ENCODE results near the gene PIGU. TPM values are rescaled to one million over a fixed set of nuclear protein-coding genes. Genes with fewer than 3 reads are reported as not detected.

PIGU gene
- total RNA-seq, 5 donors from 2014 or later (not counting 1 experiment from before 2014, with no cell fraction given), result 8.6 to 17.1 (median 13.6) TPM

- Histone ChIP-seq H3K27ac (ENCODE audit: low read length) (no peak overlapping the region), H3K27me3 (replicated peaks in 1 of 2; ENCODE audit: control insufficient read depth in 2 of 2, extremely low read depth in 1 of 2, insufficient read depth in 2 of 2, low read length in 1 of 2) (no peaks in the 10 kb centered on the region), H3K4me1 (ENCODE audit: control insufficient read depth in 1 of 2, extremely low read depth in 1 of 2, insufficient read depth in 2 of 2, low read length in 2 of 2) (peaks cover 2 to 20% of the 10 kb centered on the region in 2 experiments), H3K36me3 (ENCODE audit: control insufficient read depth in 2 of 2, extremely low read depth in 1 of 2, insufficient read depth in 1 of 2, low read length in 1 of 2) (peaks cover 9 to 24% of the 10 kb centered on the region in 2 donors), H3K9me3 (no peaks in the 10 kb centered on the region), H3K4me3 (ENCODE audit: control insufficient read depth in 1 of 2, extremely low read depth in 1 of 2, low read length in 1 of 2) (no peak overlapping the region)
- Mint-ChIP-seq H3K4me3 (no peak overlapping the region), H3K27me3 (no peaks in the 10 kb centered on the region), H3K36me3 (peaks cover 33% of the 10 kb centered on the region), H3K4me1 (peaks cover 14 to 34% (median 27%) of the 10 kb centered on the region in 3 donors), H3K27ac (no peak overlapping the region), H3K9me3 (no peaks in the 10 kb centered on the region)
- ChIA-PET POLR2A (interaction anchor here in 1 of 2 donors (0.7 kb wide), 1 partner anchor 125 kb away, joined by 3 read pairs; no protein-coding TSS in a partner anchor), CTCF (no interaction called here)
- DNase-seq (no peak), ATAC-seq (replicated peaks in 1 of 4) (no peak)
- WGBS (ENCODE audit: insufficient coverage), result 80% methylated on average over 1 of the region's 2 CpGs
These were observed 98.9 kb downstream of the PIGU start for GRCh38 chr20:34578025-34578424.

DNA sequence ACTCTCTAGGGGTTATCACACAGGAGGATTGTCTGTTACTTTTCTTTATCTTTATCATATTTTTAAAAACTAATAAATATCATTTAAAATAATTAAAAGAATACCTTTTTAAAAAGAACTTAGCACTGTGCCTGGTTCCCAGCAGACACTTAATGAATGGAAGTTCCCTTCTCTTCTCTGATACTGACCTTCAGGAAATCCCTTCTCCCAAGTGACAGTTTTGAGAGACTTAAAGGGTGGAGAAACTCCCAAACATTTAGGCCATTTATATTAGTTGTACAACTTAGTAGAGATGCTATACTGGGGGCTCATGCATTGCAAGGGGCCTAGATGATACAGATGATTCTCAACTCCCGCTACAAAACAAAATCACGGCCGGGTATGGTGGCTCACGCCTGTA lies 99.8 kb downstream of the PIGU start:
- H3K9me3 Mint-ChIP-seq, result no peaks in the 10 kb centered on the region
- no peak overlapping the region for H3K4me3 Mint-ChIP-seq
- no peak for ATAC-seq (replicated peaks in 1 of 4)
- Histone ChIP-seq H3K27ac (ENCODE audit: low read length) (no peak overlapping the region), H3K27me3 (replicated peaks in 1 of 2; ENCODE audit: control insufficient read depth in 2 of 2, extremely low read depth in 1 of 2, insufficient read depth in 2 of 2, low read length in 1 of 2) (no peaks in the 10 kb centered on the region), H3K4me1 (ENCODE audit: control insufficient read depth in 1 of 2, extremely low read depth in 1 of 2, insufficient read depth in 2 of 2, low read length in 2 of 2) (peaks cover 2 to 20% of the 10 kb centered on the region in 2 experiments), H3K9me3 (no peaks in the 10 kb centered on the region), H3K4me3 (ENCODE audit: control insufficient read depth in 1 of 2, extremely low read depth in 1 of 2, low read length in 1 of 2) (no peak overlapping the region), H3K36me3 (ENCODE audit: control insufficient read depth in 2 of 2, extremely low read depth in 1 of 2, insufficient read depth in 1 of 2, low read length in 1 of 2) (peaks cover 5 to 24% of the 10 kb centered on the region in 2 donors)
- POLR2A ChIA-PET, result no interaction called here
- H3K27ac Mint-ChIP-seq, result no peak overlapping the region
- peaks cover 14 to 30% (median 25%) of the 10 kb centered on the region in 3 donors for H3K4me1 Mint-ChIP-seq
- peaks cover 33% of the 10 kb centered on the region for H3K36me3 Mint-ChIP-seq
- CTCF ChIA-PET, result no interaction called here
- H3K27me3 Mint-ChIP-seq, result no peaks in the 10 kb centered on the region
- no peak for DNase-seq
- WGBS (ENCODE audit: insufficient coverage), result 94% methylated on average over 3 of the region's 4 CpGs

- peaks cover 37% of the 10 kb centered on the region for H3K36me3 Mint-ChIP-seq
- no peaks in the 10 kb centered on the region for H3K27me3 ChIP-seq (replicated peaks in 1 of 2; ENCODE audit: control insufficient read depth in 2 of 2, extremely low read depth in 1 of 2, insufficient read depth in 2 of 2, low read length in 1 of 2)
- peaks cover 14 to 24% (median 16%) of the 10 kb centered on the region in 3 donors for H3K4me1 Mint-ChIP-seq
- DNase-seq (no peak), ATAC-seq (replicated peaks in 1 of 4) (no peak)
- ChIA-PET POLR2A (interaction anchor here in 1 of 2 donors (0.5 kb wide), 1 partner anchor 9 kb away, joined by 10 read pairs; no protein-coding TSS in a partner anchor), CTCF (no interaction called here)
- no peaks in the 10 kb centered on the region for H3K9me3 ChIP-seq
- no peak overlapping the region for H3K4me3 Mint-ChIP-seq
- WGBS (ENCODE audit: insufficient coverage), result 88% methylated on average over 1 of the region's 4 CpGs
- no peaks in the 10 kb centered on the region for H3K27me3 Mint-ChIP-seq
- no peak overlapping the region for H3K4me3 ChIP-seq (ENCODE audit: control insufficient read depth in 1 of 2, extremely low read depth in 1 of 2, low read length in 1 of 2)
- no peaks in the 10 kb centered on the region for H3K9me3 Mint-ChIP-seq
- H3K36me3 ChIP-seq (ENCODE audit: control insufficient read depth in 2 of 2, extremely low read depth in 1 of 2, insufficient read depth in 1 of 2, low read length in 1 of 2), result peaks cover 5 to 34% of the 10 kb centered on the region in 2 donors
- H3K27ac ChIP-seq (ENCODE audit: low read length), result no peak overlapping the region
- H3K4me1 ChIP-seq (ENCODE audit: control insufficient read depth in 1 of 2, extremely low read depth in 1 of 2, insufficient read depth in 2 of 2, low read length in 2 of 2), result peaks cover 2 to 11% of the 10 kb centered on the region in 2 experiments
- no peak overlapping the region for H3K27ac Mint-ChIP-seq
These were observed 101.1 kb downstream of the PIGU start for GRCh38 chr20:34575756-34576155.

DNA sequence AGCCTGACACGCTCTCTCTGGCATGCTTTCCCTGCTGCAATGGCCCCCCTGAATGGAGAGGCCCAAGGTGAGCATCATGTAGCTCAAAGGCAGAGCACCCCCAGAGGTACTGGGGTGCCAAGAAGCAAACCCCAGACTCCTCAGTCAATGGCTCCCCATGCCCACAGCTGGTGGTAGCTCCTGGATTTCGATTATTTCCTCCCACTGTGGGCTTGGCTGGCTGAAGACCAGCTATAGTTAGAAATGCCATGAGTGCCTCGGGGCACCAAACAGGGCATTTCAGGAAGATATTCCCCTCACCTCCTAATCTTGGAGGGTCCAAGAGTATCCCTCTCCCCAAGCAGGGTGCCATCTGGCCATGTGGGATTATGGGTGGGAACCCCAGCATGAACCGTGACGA lies 101.6 kb downstream of the PIGU start:
- WGBS (ENCODE audit: insufficient coverage), result 82% methylated on average over 2 of the region's 5 CpGs
- peaks cover 9 to 20% (median 11%) of the 10 kb centered on the region in 3 donors for H3K4me1 Mint-ChIP-seq
- no peaks in the 10 kb centered on the region for H3K9me3 Mint-ChIP-seq
- no peaks in the 10 kb centered on the region for H3K27me3 Mint-ChIP-seq
- Histone ChIP-seq H3K4me1 (ENCODE audit: control insufficient read depth in 1 of 2, extremely low read depth in 1 of 2, insufficient read depth in 2 of 2, low read length in 2 of 2) (peaks cover under 1 to 6% of the 10 kb centered on the region in 2 experiments), H3K27me3 (replicated peaks in 1 of 2; ENCODE audit: control insufficient read depth in 2 of 2, extremely low read depth in 1 of 2, insufficient read depth in 2 of 2, low read length in 1 of 2) (no peaks in the 10 kb centered on the region), H3K4me3 (ENCODE audit: control insufficient read depth in 1 of 2, extremely low read depth in 1 of 2, low read length in 1 of 2) (no peak overlapping the region), H3K27ac (ENCODE audit: low read length) (no peak overlapping the region), H3K36me3 (ENCODE audit: control insufficient read depth in 2 of 2, extremely low read depth in 1 of 2, insufficient read depth in 1 of 2, low read length in 1 of 2) (peaks cover 5 to 37% of the 10 kb centered on the region in 2 donors), H3K9me3 (no peaks in the 10 kb centered on the region)
- no peak overlapping the region for H3K27ac Mint-ChIP-seq
- POLR2A ChIA-PET, result no interaction called here
- H3K4me3 Mint-ChIP-seq, result no peak overlapping the region
- no peak for DNase-seq
- ATAC-seq (replicated peaks in 1 of 4), result no peak
- CTCF ChIA-PET, result no interaction called here
- peaks cover 34% of the 10 kb centered on the region for H3K36me3 Mint-ChIP-seq

GRCh38 chr20:34574861-34575260 lies 102.0 kb downstream of the PIGU start:
- Mint-ChIP-seq H3K36me3 (peaks cover 32% of the 10 kb centered on the region), H3K27ac (peak overlapping the region in 1 of 2 donors; percentile 34), H3K4me1 (peaks cover 5 to 16% (median 7%) of the 10 kb centered on the region in 3 donors), H3K27me3 (no peaks in the 10 kb centered on the region), H3K9me3 (no peaks in the 10 kb centered on the region), H3K4me3 (no peak overlapping the region)
- CTCF ChIA-PET, result no interaction called here
- Histone ChIP-seq H3K27me3 (replicated peaks in 1 of 2; ENCODE audit: control insufficient read depth in 2 of 2, extremely low read depth in 1 of 2, insufficient read depth in 2 of 2, low read length in 1 of 2) (no peaks in the 10 kb centered on the region), H3K27ac (ENCODE audit: low read length) (no peak overlapping the region), H3K4me1 (ENCODE audit: control insufficient read depth in 1 of 2, extremely low read depth in 1 of 2, insufficient read depth in 2 of 2, low read length in 2 of 2) (peaks cover 0 to 2% of the 10 kb centered on the region in 2 experiments), H3K36me3 (ENCODE audit: control insufficient read depth in 2 of 2, extremely low read depth in 1 of 2, insufficient read depth in 1 of 2, low read length in 1 of 2) (peaks cover 5 to 37% of the 10 kb centered on the region in 2 donors), H3K9me3 (no peaks in the 10 kb centered on the region), H3K4me3 (ENCODE audit: control insufficient read depth in 1 of 2, extremely low read depth in 1 of 2, low read length in 1 of 2) (no peak overlapping the region)
- no peak for DNase-seq
- POLR2A ChIA-PET, result no interaction called here
- ATAC-seq (replicated peaks in 1 of 4), result no peak
- 95% methylated on average over 3 of the region's 6 CpGs for WGBS (ENCODE audit: insufficient coverage)

GRCh38 chr20:34574426-34574825 lies 102.5 kb downstream of the PIGU start:
- H3K4me3 ChIP-seq (ENCODE audit: control insufficient read depth in 1 of 2, extremely low read depth in 1 of 2, low read length in 1 of 2), result no peak overlapping the region
- H3K27ac ChIP-seq (ENCODE audit: low read length), result no peak overlapping the region
- H3K27me3 ChIP-seq (replicated peaks in 1 of 2; ENCODE audit: control insufficient read depth in 2 of 2, extremely low read depth in 1 of 2, insufficient read depth in 2 of 2, low read length in 1 of 2), result no peaks in the 10 kb centered on the region
- no peak for ATAC-seq (replicated peaks in 1 of 4)
- H3K4me1 ChIP-seq (ENCODE audit: control insufficient read depth in 1 of 2, extremely low read depth in 1 of 2, insufficient read depth in 2 of 2, low read length in 2 of 2), result no peaks in the 10 kb centered on the region
- Mint-ChIP-seq H3K9me3 (no peaks in the 10 kb centered on the region), H3K27me3 (no peaks in the 10 kb centered on the region), H3K27ac (no peak overlapping the region), H3K36me3 (peaks cover 32% of the 10 kb centered on the region), H3K4me1 (peaks cover under 1 to 11% (median 3%) of the 10 kb centered on the region in 3 donors), H3K4me3 (no peak overlapping the region)
- DNase-seq, result no peak
- CTCF ChIA-PET, result no interaction called here
- POLR2A ChIA-PET, result no interaction called here
- WGBS (ENCODE audit: insufficient coverage), result 100% methylated on average over 5 of the region's 5 CpGs
- H3K36me3 ChIP-seq (ENCODE audit: control insufficient read depth in 2 of 2, extremely low read depth in 1 of 2, insufficient read depth in 1 of 2, low read length in 1 of 2), result peaks cover 5 to 37% of the 10 kb centered on the region in 2 donors
- no peaks in the 10 kb centered on the region for H3K9me3 ChIP-seq

All from T-cell (primary cell).